Thyroid gland (tissue), 4 donors: Measurements from ENCODE around the gene TCEAL5.

Experiments used
- POLR2A ChIP-seq, 2 donors: fragments of 450-650 bp; IDR thresholded peaks; one replicate each; pipeline ENCODE4 v1.6.1; 2017; ENCODE audit warnings: antibody characterized with exemption in 2 of 2, mild to moderate bottlenecking in 2 of 2, moderate library complexity in 1 of 2
- TF ChIP-seq, protein P1 (sequence below), 6 experiments: fragments of 200-600 bp in 3 of 6; fragments of 450-650 bp in 3 of 6; sonication (generic) in 3 of 6; IDR thresholded peaks; one replicate each; pipeline ENCODE4 v1.5.1; 2016 to 2019; ENCODE audit warnings: antibody characterized with exemption in 6 of 6, mild to moderate bottlenecking in 2 of 6, inconsistent platforms in 1 of 6, moderate library complexity in 1 of 6

DNA sequence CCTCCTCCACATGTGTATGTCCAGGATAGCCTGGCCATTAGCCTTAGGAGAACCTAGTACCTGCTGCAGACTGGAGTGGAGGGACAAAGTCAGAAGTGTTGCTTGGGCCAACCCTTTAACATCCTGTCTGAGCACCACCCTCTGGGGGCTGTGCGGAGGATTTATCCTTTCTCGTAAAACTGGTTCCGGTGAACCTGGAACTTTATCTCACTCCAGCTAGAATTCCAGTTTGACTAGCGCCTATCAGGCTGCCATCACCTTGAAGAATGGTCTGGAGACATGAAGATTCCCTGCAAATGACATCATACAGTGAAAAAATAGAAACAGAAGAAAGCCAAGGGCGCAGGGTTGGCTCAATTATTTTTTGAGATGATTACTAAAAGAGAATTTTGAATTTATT is 25.6 kb downstream of the TCEAL5 start:
- TF ChIP-seq, protein P1, sequence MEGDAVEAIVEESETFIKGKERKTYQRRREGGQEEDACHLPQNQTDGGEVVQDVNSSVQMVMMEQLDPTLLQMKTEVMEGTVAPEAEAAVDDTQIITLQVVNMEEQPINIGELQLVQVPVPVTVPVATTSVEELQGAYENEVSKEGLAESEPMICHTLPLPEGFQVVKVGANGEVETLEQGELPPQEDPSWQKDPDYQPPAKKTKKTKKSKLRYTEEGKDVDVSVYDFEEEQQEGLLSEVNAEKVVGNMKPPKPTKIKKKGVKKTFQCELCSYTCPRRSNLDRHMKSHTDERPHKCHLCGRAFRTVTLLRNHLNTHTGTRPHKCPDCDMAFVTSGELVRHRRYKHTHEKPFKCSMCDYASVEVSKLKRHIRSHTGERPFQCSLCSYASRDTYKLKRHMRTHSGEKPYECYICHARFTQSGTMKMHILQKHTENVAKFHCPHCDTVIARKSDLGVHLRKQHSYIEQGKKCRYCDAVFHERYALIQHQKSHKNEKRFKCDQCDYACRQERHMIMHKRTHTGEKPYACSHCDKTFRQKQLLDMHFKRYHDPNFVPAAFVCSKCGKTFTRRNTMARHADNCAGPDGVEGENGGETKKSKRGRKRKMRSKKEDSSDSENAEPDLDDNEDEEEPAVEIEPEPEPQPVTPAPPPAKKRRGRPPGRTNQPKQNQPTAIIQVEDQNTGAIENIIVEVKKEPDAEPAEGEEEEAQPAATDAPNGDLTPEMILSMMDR (IDR thresholded peaks at IDR 0.05), result no peak
- TF ChIP-seq POLR2A (IDR thresholded peaks at IDR 0.05), result no peak
